RWPE2 (cell line): ENCODE measurements around the gene MAMDC2.

ENCODE experiments used
- ATAC-seq: fragments of 200-7000 bp; cut with Tn5 transposase; 3 replicates; pipeline ENCODE4 v1.9.1; 2021; ENCODE audit warnings: low read depth
- DNase-seq: peaks from one replicate; pipeline ENCODE4 v3.0.0-alpha.2; 2020; ENCODE audit warnings: low spot score
- H3K27ac ChIP-seq: fragments of 450-650 bp; 2 replicates; pipeline ENCODE4 v1.5.1; 2017; ENCODE audit warnings: mild to moderate bottlenecking; ENCODE audit not compliant: poor library complexity, severe bottlenecking
- H3K27me3 ChIP-seq: fragments of 250-450 bp; sonication (Bioruptor Pico); 2 replicates; pipeline ENCODE4 v1.5.1; 2021; ENCODE audit warnings: mild to moderate bottlenecking, moderate library complexity; ENCODE audit not compliant: insufficient read depth, poor library complexity, severe bottlenecking
- H3K36me3 ChIP-seq: fragments of 250-450 bp; sonication (Bioruptor Pico); 2 replicates; pipeline ENCODE4 v1.5.1; 2020; ENCODE audit warnings: low read depth, mild to moderate bottlenecking, moderate library complexity
- H3K4me1 ChIP-seq: fragments of 250-450 bp; sonication (Bioruptor Pico); 2 replicates; pipeline ENCODE4 v1.5.1; 2021; ENCODE audit warnings: mild to moderate bottlenecking, moderate library complexity; ENCODE audit not compliant: insufficient read depth, poor library complexity, severe bottlenecking
- H3K4me3 ChIP-seq: fragments of 250-450 bp; sonication (Bioruptor Pico); 2 replicates; pipeline ENCODE4 v1.5.1; 2021; ENCODE audit warnings: mild to moderate bottlenecking, moderate library complexity; ENCODE audit not compliant: severe bottlenecking
- H3K9me3 ChIP-seq: fragments of 250-450 bp; sonication (Bioruptor Pico); 2 replicates; pipeline ENCODE4 v1.5.1; 2021; ENCODE audit warnings: mild to moderate bottlenecking, moderate library complexity; ENCODE audit not compliant: severe bottlenecking
- TF ChIP-seq, protein P1 (sequence below): fragments of 450-650 bp; IDR thresholded peaks from one replicate; pipeline ENCODE4 v1.5.1; 2017; ENCODE audit warnings: mild to moderate bottlenecking, moderate library complexity; ENCODE audit not compliant: poor library complexity, severe bottlenecking

MAMDC2 gene

GRCh38 chr9:70119786-70120185, 76.1 kb downstream of the MAMDC2 start:
- peaks cover 26% of the 10 kb centered on the region for H3K4me1 ChIP-seq

GRCh38 chr9:70120834-70121510, 77.3 kb downstream of the MAMDC2 start:
- H3K27ac ChIP-seq = peak overlapping the region; percentile 72
- H3K4me1 ChIP-seq = peaks cover 33% of the 10 kb centered on the region
- H3K9me3 ChIP-seq = no peaks in the 10 kb centered on the region
- no peaks in the 10 kb centered on the region for H3K36me3 ChIP-seq
- TF ChIP-seq, protein P1, sequence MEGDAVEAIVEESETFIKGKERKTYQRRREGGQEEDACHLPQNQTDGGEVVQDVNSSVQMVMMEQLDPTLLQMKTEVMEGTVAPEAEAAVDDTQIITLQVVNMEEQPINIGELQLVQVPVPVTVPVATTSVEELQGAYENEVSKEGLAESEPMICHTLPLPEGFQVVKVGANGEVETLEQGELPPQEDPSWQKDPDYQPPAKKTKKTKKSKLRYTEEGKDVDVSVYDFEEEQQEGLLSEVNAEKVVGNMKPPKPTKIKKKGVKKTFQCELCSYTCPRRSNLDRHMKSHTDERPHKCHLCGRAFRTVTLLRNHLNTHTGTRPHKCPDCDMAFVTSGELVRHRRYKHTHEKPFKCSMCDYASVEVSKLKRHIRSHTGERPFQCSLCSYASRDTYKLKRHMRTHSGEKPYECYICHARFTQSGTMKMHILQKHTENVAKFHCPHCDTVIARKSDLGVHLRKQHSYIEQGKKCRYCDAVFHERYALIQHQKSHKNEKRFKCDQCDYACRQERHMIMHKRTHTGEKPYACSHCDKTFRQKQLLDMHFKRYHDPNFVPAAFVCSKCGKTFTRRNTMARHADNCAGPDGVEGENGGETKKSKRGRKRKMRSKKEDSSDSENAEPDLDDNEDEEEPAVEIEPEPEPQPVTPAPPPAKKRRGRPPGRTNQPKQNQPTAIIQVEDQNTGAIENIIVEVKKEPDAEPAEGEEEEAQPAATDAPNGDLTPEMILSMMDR = peak; percentile 50
- peak; percentile 84 for ATAC-seq
- DNase-seq = peak; percentile 80
- no peak overlapping the region for H3K4me3 ChIP-seq
- H3K27me3 ChIP-seq = no peaks in the 10 kb centered on the region

More at GRCh38 chr9:70119786-70120185, 76.1 kb downstream of the MAMDC2 start:
- Histone ChIP-seq H3K36me3 (no peaks in the 10 kb centered on the region), H3K4me3 (no peak overlapping the region), H3K27me3 (no peaks in the 10 kb centered on the region), H3K9me3 (no peaks in the 10 kb centered on the region), H3K27ac (peak overlapping the region; percentile 72)
- no peak for DNase-seq
- TF ChIP-seq, protein P1 = no peak
- ATAC-seq = no peak

GRCh38 chr9:70121818-70122436, 78.3 kb downstream of the MAMDC2 start:
- DNase-seq (no peak), ATAC-seq (no peak)
- H3K36me3 ChIP-seq = no peaks in the 10 kb centered on the region
- H3K4me1 ChIP-seq = peaks cover 34% of the 10 kb centered on the region
- H3K9me3 ChIP-seq = no peaks in the 10 kb centered on the region
- TF ChIP-seq, protein P1 = no peak
- H3K27ac ChIP-seq = peak overlapping the region; percentile 72
- no peaks in the 10 kb centered on the region for H3K27me3 ChIP-seq
- no peak overlapping the region for H3K4me3 ChIP-seq

GRCh38 chr9:70123695-70124094, 80.0 kb downstream of the MAMDC2 start:
- no peak overlapping the region for H3K27ac ChIP-seq
- H3K4me3 ChIP-seq = no peak overlapping the region
- TF ChIP-seq, protein P1 = no peak
- no peaks in the 10 kb centered on the region for H3K27me3 ChIP-seq
- H3K36me3 ChIP-seq = no peaks in the 10 kb centered on the region
- ATAC-seq (no peak), DNase-seq (no peak)
- peaks cover 18% of the 10 kb centered on the region for H3K4me1 ChIP-seq
- H3K9me3 ChIP-seq = no peaks in the 10 kb centered on the region
